Activated CD8-positive, alpha-beta memory T cell treated with anti-CD3 and anti-CD28 coated beads, Interleukin-2, amount 10 ng/mL, durations not matched to agents 7 days and 5 days (primary cell): ENCODE data around the gene CDK14. TPM values are rescaled to one million over a fixed set of nuclear protein-coding genes. Genes with fewer than 3 reads are reported as not detected.
"Not testable (repeated sequence)": the region's sequence is repeated elsewhere in the genome, so short reads cannot be mapped to it uniquely, and the experiment has no call there.

ENCODE experiments used
- ATAC-seq: fragments of 150-1000 bp; cut with Tn5 transposase; one replicate; pipeline ENCODE4 v1.10.0; 2021; ENCODE audit warnings: moderate library complexity
- CTCF ChIA-PET: fragments of 350-600 bp; sonication (Branson Sonifier 250); formaldehyde crosslinking; loops from one replicate; lab custom pipeline; 2021; ENCODE audit warnings: antibody characterized with exemption; lab: Charles Lee
- DNase-seq: peaks from one replicate; pipeline ENCODE4 v3.0.0-alpha.2; 2020
- H3K27ac Mint-ChIP-seq: one replicate; pipeline ENCODE4 v1.8.0; 2021; ENCODE audit warnings: mild to moderate bottlenecking, mixed read lengths
- H3K27me3 Mint-ChIP-seq: one replicate; pipeline ENCODE4 v1.8.0; 2021; ENCODE audit warnings: mixed read lengths
- H3K36me3 Mint-ChIP-seq: one replicate; pipeline ENCODE4 v1.8.0; 2021; ENCODE audit warnings: mild to moderate bottlenecking, mixed read lengths
- H3K4me1 Mint-ChIP-seq: one replicate; pipeline ENCODE4 v1.8.0; 2021; ENCODE audit warnings: mixed read lengths
- H3K4me3 Mint-ChIP-seq: one replicate; pipeline ENCODE4 v1.8.0; 2021; ENCODE audit warnings: mild to moderate bottlenecking, moderate library complexity, mixed read lengths
- H3K9me3 Mint-ChIP-seq: one replicate; pipeline ENCODE4 v1.8.0; 2022; ENCODE audit warnings: low read depth, mixed read lengths
- total RNA-seq, 2 experiments: library from RNA; stranded (reverse); gene quantifications; one replicate each; pipeline ENCODE4 v1.2.3, GENCODE V29; 2021

CDK14 gene
- total RNA-seq, 2 experiments from 2014 or later: 0.20 to 0.23 TPM

- no peak overlapping the region for H3K4me3 Mint-ChIP-seq
- no peak for ATAC-seq
- no peak for DNase-seq
- CTCF ChIA-PET: no interaction called here
- H3K9me3 Mint-ChIP-seq: no peaks in the 10 kb centered on the region
- no peaks in the 10 kb centered on the region for H3K27me3 Mint-ChIP-seq
- H3K27ac Mint-ChIP-seq: no peak overlapping the region
- no peaks in the 10 kb centered on the region for H3K36me3 Mint-ChIP-seq
- no peaks in the 10 kb centered on the region for H3K4me1 Mint-ChIP-seq
These were observed 304.7 kb downstream of the CDK14 start for GRCh38 chr7:90900628-90901356.

DNA sequence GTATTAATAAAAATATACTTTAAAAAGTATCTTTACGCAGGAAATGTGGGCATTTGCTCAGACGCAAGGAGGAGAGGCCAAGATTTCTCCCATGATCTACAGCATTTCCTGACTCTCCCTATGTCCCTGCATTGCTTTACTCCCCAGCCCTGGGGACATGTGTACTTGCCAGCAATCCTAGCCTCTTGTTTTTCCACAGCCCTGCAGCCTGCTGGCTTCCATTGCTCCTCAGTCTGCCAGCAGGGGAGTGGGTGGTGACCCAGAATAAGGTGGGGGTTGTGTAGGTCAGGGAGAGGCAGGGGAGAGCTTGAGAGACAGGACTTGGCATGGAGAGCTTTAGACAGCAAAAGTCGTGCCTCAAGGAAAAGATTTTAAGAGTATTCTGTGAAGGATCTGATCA lies 307.7 kb downstream of the CDK14 start:
- no peak for ATAC-seq
- Mint-ChIP-seq H3K4me1 (no peaks in the 10 kb centered on the region), H3K36me3 (no peaks in the 10 kb centered on the region), H3K9me3 (no peaks in the 10 kb centered on the region), H3K27me3 (no peaks in the 10 kb centered on the region), H3K27ac (no peak overlapping the region), H3K4me3 (no peak overlapping the region)
- DNase-seq: no peak
- CTCF ChIA-PET: no interaction called here

GRCh38 chr7:90910136-90910535 lies 314.0 kb downstream of the CDK14 start:
- Mint-ChIP-seq H3K4me1 (no peaks in the 10 kb centered on the region), H3K9me3 (no peaks in the 10 kb centered on the region), H3K36me3 (no peaks in the 10 kb centered on the region), H3K27ac (no peak overlapping the region), H3K4me3 (no peak overlapping the region), H3K27me3 (no peaks in the 10 kb centered on the region)
- DNase-seq (no peak), ATAC-seq (no peak)
- CTCF ChIA-PET: no interaction called here

DNA sequence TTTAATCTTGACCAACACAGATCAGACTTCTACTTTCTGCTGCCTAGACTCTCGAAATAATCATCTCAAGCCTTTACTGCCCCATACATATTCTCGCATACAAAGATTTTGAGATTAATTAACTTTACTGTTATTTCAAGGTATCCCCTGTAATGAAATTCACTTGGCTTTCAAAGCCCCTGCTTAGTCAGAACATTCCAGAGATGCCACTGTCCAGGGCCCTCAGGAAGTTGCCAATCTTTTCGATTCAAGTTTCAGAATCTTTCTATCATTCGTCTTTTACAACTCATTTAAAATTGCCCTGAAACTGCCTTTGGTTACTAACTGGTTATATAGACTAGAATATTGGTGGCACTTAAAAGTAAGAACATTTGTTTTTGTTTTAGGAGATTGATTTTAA lies 320.2 kb downstream of the CDK14 start:
- Mint-ChIP-seq H3K27me3 (no peaks in the 10 kb centered on the region), H3K27ac (no peak overlapping the region), H3K4me3 (no peak overlapping the region), H3K36me3 (no peaks in the 10 kb centered on the region), H3K4me1 (no peaks in the 10 kb centered on the region), H3K9me3 (no peaks in the 10 kb centered on the region)
- DNase-seq (no peak), ATAC-seq (no peak)
- CTCF ChIA-PET: no interaction called here

- CTCF ChIA-PET: no interaction called here
- no peak overlapping the region for H3K27ac Mint-ChIP-seq
- H3K9me3 Mint-ChIP-seq: no peaks in the 10 kb centered on the region
- H3K4me1 Mint-ChIP-seq: no peaks in the 10 kb centered on the region
- H3K4me3 Mint-ChIP-seq: no peak overlapping the region
- ATAC-seq (no peak), DNase-seq (no peak)
- H3K36me3 Mint-ChIP-seq: no peaks in the 10 kb centered on the region
- H3K27me3 Mint-ChIP-seq: no peaks in the 10 kb centered on the region
These were observed 321.4 kb downstream of the CDK14 start for GRCh38 chr7:90917539-90917938.

GRCh38 chr7:90918303-90918702 lies 322.2 kb downstream of the CDK14 start:
- Mint-ChIP-seq H3K4me1 (no peaks in the 10 kb centered on the region), H3K9me3 (no peaks in the 10 kb centered on the region), H3K36me3 (no peaks in the 10 kb centered on the region), H3K27me3 (no peaks in the 10 kb centered on the region), H3K27ac (no peak overlapping the region), H3K4me3 (no peak overlapping the region)
- CTCF ChIA-PET: no interaction called here
- DNase-seq: no peak
- ATAC-seq: no peak

DNA sequence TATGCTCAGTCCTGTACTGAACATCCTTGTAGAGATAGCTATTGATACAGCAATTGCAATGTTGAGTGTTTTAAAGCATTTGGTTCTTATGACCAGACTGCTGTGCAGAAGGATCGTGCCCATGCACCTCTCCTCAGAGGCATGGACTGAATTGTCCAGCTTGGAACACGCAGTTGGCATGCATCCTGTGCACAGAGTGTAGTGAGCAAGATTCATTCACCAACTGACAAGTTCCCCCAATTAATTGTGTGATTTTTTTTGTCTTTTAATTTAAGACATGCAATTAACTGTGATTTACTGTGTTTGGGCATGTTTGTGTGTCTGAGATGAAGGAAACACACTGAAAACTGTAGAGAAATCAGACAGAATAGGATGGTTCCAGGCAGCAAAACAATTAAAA lies 323.7 kb downstream of the CDK14 start:
- DNase-seq (no peak), ATAC-seq (no peak)
- peaks cover 2% of the 10 kb centered on the region for H3K9me3 Mint-ChIP-seq
- CTCF ChIA-PET: no interaction called here
- H3K27me3 Mint-ChIP-seq: no peaks in the 10 kb centered on the region
- no peaks in the 10 kb centered on the region for H3K4me1 Mint-ChIP-seq
- no peaks in the 10 kb centered on the region for H3K36me3 Mint-ChIP-seq
- no peak overlapping the region for H3K27ac Mint-ChIP-seq
- no peak overlapping the region for H3K4me3 Mint-ChIP-seq

DNA sequence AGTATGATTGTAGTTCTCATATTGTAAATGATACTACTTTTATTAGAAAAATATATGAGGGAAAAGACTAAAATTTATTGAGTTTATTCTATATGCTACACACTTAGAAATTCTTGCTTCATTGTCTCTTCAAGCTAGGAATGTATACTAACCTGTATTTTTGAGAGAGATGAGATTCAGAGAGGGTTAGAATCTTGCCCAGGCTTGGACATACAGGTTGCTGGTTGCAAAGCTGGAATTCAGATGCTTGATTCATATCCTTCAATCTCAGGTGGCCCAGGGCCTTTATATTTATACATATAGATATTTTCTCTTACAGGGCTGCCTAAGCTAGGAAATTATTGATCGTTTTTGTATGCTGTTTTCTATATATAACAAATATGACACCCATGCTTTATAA lies 324.2 kb downstream of the CDK14 start:
- no peaks in the 10 kb centered on the region for H3K36me3 Mint-ChIP-seq
- CTCF ChIA-PET: no interaction called here
- DNase-seq (no peak), ATAC-seq (no peak)
- no peaks in the 10 kb centered on the region for H3K27me3 Mint-ChIP-seq
- H3K4me3 Mint-ChIP-seq: no peak overlapping the region
- no peak overlapping the region for H3K27ac Mint-ChIP-seq
- peaks cover 2% of the 10 kb centered on the region for H3K9me3 Mint-ChIP-seq
- H3K4me1 Mint-ChIP-seq: no peaks in the 10 kb centered on the region

GRCh38 chr7:90923541-90923997 lies 327.4 kb downstream of the CDK14 start:
- H3K27ac Mint-ChIP-seq: no peak overlapping the region
- no peaks in the 10 kb centered on the region for H3K36me3 Mint-ChIP-seq
- ATAC-seq (no peak), DNase-seq (no peak)
- H3K27me3 Mint-ChIP-seq: no peaks in the 10 kb centered on the region
- H3K4me1 Mint-ChIP-seq: no peaks in the 10 kb centered on the region
- CTCF ChIA-PET: no interaction called here
- H3K9me3 Mint-ChIP-seq: peaks cover 2% of the 10 kb centered on the region
- H3K4me3 Mint-ChIP-seq: no peak overlapping the region

GRCh38 chr7:90928700-90929424 lies 332.7 kb downstream of the CDK14 start:
- not testable (repeated sequence) for H3K27ac Mint-ChIP-seq, H3K4me3 Mint-ChIP-seq, H3K9me3 Mint-ChIP-seq, H3K27me3 Mint-ChIP-seq, DNase-seq, H3K4me1 Mint-ChIP-seq, H3K36me3 Mint-ChIP-seq, ATAC-seq
- CTCF ChIA-PET: interaction anchor here (1.5 kb wide), 1 partner anchor 21 kb away, joined by 3 read pairs; no protein-coding TSS in a partner anchor

GRCh38 chr7:90931986-90932916 lies 336.1 kb downstream of the CDK14 start:
- ATAC-seq: no peak
- Mint-ChIP-seq H3K4me3 (no peak overlapping the region), H3K27ac (no peak overlapping the region), H3K4me1 (no peaks in the 10 kb centered on the region), H3K36me3 (no peaks in the 10 kb centered on the region), H3K9me3 (no peaks in the 10 kb centered on the region), H3K27me3 (no peaks in the 10 kb centered on the region)
- CTCF ChIA-PET: no interaction called here
- no peak for DNase-seq

GRCh38 chr7:90933041-90933440 lies 336.9 kb downstream of the CDK14 start:
- H3K36me3 Mint-ChIP-seq: no peaks in the 10 kb centered on the region
- H3K4me1 Mint-ChIP-seq: no peaks in the 10 kb centered on the region
- no peaks in the 10 kb centered on the region for H3K9me3 Mint-ChIP-seq
- no peak overlapping the region for H3K4me3 Mint-ChIP-seq
- ATAC-seq: no peak
- no peak for DNase-seq
- H3K27ac Mint-ChIP-seq: no peak overlapping the region
- CTCF ChIA-PET: no interaction called here
- H3K27me3 Mint-ChIP-seq: no peaks in the 10 kb centered on the region

- no peak for DNase-seq
- H3K4me3 Mint-ChIP-seq: no peak overlapping the region
- CTCF ChIA-PET: no interaction called here
- H3K4me1 Mint-ChIP-seq: no peaks in the 10 kb centered on the region
- no peaks in the 10 kb centered on the region for H3K27me3 Mint-ChIP-seq
- no peaks in the 10 kb centered on the region for H3K36me3 Mint-ChIP-seq
- H3K9me3 Mint-ChIP-seq: no peaks in the 10 kb centered on the region
- H3K27ac Mint-ChIP-seq: no peak overlapping the region
- no peak for ATAC-seq
These were observed 337.9 kb downstream of the CDK14 start for GRCh38 chr7:90933984-90934383.
